AG10803 (cell line): ENCODE results near the gene HINT1.
A peak's percentile ranks its signal among the peaks of the same experiment; 100 is the strongest.
"Not testable (repeated sequence)": the region's sequence is repeated elsewhere in the genome, so short reads cannot be mapped to it uniquely, and the experiment has no call there.

ENCODE experiments used
- DNase-seq: peaks from one replicate; pipeline ENCODE4 v3.0.0; 2010; ENCODE audit warnings: low read depth
- H3K4me3 ChIP-seq: 2 replicates; pipeline ENCODE4 v1.5.1; 2011; ENCODE audit warnings: mild to moderate bottlenecking, low read length, control low read depth
- TF ChIP-seq, protein P1 (sequence below): conservative IDR thresholded peaks from 2 replicates; pipeline ENCODE4 v1.5.1; 2011; ENCODE audit warnings: mild to moderate bottlenecking, low read length, control low read depth, inconsistent platforms

HINT1 gene

DNA sequence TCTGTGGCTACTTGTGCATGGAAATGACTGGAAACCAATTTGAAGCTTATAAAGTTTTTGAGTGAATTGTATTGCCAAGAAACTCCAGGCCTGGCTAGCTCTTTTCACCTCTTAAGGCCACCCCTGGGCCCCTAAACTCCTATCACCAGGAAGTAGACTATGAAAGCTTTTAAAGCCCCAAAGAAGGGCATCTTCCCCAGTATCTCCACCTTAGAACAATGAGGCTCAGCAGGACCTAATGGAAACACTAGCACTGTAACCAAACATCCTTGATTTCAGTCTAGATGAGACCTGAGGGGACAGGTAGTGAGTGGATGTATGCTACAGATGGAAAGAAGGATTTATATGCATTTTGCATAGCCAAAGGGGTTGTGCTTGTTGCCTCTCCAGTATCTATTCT is 30.6 kb upstream of the HINT1 start:
- no peak for DNase-seq
- TF ChIP-seq, protein P1, sequence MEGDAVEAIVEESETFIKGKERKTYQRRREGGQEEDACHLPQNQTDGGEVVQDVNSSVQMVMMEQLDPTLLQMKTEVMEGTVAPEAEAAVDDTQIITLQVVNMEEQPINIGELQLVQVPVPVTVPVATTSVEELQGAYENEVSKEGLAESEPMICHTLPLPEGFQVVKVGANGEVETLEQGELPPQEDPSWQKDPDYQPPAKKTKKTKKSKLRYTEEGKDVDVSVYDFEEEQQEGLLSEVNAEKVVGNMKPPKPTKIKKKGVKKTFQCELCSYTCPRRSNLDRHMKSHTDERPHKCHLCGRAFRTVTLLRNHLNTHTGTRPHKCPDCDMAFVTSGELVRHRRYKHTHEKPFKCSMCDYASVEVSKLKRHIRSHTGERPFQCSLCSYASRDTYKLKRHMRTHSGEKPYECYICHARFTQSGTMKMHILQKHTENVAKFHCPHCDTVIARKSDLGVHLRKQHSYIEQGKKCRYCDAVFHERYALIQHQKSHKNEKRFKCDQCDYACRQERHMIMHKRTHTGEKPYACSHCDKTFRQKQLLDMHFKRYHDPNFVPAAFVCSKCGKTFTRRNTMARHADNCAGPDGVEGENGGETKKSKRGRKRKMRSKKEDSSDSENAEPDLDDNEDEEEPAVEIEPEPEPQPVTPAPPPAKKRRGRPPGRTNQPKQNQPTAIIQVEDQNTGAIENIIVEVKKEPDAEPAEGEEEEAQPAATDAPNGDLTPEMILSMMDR = no peak
- no peak overlapping the region for H3K4me3 ChIP-seq

DNA sequence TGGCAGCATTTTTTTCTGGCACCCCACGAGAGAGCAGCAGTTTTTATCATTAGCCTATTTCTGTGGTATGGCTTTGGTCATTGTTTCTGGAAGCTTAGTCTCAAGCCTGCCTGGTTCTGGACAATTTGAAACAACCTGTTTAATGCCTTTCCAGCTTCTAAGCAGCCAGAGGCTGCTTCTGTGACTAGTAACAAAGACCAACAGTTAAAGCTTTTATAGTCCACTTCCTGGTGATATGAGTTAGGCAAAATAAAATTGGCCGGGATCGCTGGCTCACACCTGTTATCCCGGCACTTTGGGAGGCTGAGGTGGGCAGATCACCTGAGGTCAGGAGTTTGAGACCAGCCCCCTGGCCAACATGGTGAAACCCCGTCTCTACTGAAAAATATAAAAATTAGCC is 29.7 kb upstream of the HINT1 start:
- no peak for DNase-seq
- TF ChIP-seq, protein P1 = no peak

DNA sequence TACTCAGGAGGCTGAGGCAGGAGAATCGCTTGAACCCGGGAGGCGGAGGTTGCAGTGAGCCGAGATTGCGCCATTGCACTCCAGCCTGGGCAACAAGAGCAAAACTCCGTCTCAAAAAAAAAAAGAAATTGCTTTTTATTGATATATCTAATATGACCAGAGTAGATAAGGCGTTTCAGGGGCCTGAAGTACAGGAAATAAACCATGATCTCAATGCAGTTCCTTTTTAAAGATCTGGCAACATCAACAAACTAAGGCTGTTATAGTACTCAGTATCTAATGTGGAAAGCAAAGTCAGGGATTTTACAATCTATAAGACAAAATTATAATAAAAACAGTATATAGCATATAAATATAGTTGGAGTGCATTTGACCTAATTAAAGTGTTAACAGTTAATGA is 28.8 kb upstream of the HINT1 start:
- H3K4me3 ChIP-seq, DNase-seq: not testable (repeated sequence)

More for the DNA sequence above, 29.7 kb upstream of the HINT1 start:
- H3K4me3 ChIP-seq = no peak overlapping the region

GRCh38 chr5:131193106-131193505 is 28.1 kb upstream of the HINT1 start:
- DNase-seq = no peak
- H3K4me3 ChIP-seq = no peak overlapping the region
- TF ChIP-seq, protein P1 = no peak

DNA sequence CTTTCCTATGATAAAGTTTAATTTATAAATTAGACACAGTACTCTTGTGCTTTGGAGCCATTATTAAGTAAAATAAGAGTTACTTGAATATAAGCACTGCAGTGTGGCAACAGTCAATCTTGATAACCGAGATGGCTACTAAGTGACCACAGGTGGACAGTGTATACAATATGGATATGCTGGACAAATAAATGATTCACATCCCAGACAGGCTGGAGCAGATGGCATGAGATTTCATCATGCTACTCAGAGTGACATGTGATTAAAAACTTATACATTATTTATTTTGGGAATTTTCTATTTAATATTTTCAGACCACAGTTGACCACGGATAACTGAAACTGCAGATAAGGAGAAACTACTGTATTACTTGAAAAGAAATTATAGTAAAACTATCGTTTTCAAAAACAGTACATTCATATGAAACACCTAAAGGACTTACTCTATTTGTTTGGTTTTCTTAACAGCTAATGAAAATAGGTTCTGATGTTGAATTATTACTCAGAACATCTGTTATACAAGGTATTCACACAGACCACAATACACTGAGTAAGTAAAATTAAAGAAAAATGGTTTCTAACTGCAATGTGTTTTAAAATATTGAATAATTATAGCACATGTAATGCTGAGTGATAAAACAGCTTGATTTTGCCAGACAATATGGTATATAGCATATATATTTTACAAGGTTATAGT is 21.7 kb upstream of the HINT1 start:
- no peak overlapping the region for H3K4me3 ChIP-seq
- TF ChIP-seq, protein P1 = no peak
- DNase-seq = peak; percentile 13

- H3K4me3 ChIP-seq = no peak overlapping the region
- TF ChIP-seq, protein P1 = no peak
- no peak for DNase-seq
Observed at GRCh38 chr5:131185523-131186104, 20.6 kb upstream of the HINT1 start.

DNA sequence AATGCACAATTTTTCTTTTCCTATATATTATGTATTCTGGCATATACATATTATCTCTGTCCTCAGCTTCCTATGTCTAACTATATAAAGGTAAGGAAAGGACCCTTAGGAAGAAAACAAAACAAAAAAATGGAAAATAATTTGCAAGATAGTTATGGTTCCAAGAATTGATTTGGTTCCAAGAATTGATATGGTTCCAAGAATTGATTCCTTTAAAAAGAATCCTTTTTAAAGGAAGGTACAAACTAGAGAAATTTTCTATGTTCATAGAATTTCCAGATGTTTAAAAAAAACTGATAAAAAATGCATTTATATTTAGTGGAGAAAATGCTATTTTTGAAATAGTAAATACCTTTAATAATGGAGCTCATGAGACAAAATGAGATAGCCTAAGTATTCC is 17.8 kb upstream of the HINT1 start:
- H3K4me3 ChIP-seq = no peak overlapping the region
- TF ChIP-seq, protein P1 = no peak
- no peak for DNase-seq
